ENCODE data around the gene TGFB1. TPM values are rescaled to one million over a fixed set of nuclear protein-coding genes. Genes with fewer than 3 reads are reported as not detected.
"Not testable (repeated sequence)": the region's sequence is repeated elsewhere in the genome, so short reads cannot be mapped to it uniquely, and the experiment has no call there.

Gene TGFB1
- total RNA-seq, 1 experiment from 2014 or later = 59.9 TPM

DNA sequence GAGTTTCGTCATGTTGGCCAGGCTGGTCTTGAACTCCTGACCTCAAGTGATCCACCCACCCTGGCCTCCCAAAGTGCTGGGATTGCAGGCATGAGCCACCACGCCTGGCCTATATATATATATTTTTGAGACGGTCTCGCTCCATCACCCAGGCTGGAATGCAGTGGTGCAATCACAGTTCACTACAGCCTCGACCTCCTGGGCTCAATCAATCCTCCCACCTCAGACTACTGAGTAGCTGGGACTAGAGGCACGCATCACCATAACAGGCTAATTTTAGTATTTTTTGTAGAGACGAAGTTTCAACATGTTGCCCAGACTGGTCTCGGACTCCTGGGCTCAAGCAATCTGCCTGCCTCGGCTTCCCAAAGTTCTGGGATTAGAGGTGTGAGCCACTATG, 6.8 kb downstream of the TGFB1 start:
- not testable (repeated sequence) for DNase-seq (ENCODE audit: low read depth)

DNA sequence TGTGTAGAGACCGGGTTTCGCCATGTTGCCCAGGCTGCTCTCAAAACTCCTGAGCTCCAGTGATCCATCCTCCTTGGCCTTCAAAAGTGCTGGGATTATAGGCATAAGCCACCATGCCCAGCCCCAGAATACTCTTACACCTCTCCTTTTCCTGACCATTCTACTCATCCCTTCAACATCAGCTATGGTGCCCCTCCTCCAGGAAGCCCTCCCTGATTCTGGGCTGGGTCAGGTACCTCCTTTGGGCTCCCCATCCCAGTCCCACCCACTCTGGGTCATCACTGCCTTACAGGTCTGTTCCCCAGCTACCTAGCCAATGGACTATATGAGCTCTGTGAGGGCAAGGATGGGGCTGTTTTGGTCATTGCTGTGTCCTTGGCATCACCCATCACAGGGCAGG, 9.6 kb downstream of the TGFB1 start:
- DNase-seq (ENCODE audit: low read depth) = no peak

DNA sequence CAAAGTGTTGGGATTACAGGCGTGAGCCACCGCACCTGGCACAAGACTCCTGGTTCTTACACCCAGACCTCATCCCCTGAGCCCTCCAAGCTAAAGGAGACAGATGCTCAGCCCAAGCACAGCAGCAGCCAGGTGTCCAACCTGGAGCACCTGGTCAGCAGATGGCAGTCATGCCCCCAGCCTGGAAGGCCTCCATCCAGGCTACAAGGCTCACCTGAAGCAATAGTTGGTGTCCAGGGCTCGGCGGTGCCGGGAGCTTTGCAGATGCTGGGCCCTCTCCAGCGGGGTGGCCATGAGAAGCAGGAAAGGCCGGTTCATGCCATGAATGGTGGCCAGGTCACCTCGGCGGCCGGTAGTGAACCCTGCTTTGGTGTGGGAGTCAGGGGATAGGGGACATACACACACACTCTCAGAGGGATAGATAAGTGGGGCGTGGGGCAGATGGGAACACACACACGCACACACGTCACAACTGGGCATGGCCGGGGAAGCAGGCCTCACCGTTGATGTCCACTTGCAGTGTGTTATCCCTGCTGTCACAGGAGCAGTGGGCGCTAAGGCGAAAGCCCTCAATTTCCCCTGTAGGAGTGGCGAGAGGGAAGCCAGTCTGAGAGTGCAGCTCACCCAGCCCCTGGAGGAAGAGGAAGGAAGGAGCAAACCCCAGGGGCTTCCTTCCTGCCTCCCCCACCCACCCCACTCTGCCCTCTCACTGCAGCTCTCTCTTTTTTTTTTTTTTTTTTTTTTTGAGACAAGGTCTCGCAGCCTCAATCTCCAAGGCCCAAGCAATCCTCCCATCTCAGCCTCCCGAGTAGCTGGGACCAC, 11.8 kb downstream of the TGFB1 start:
- no peak for DNase-seq (ENCODE audit: low read depth)

DNA sequence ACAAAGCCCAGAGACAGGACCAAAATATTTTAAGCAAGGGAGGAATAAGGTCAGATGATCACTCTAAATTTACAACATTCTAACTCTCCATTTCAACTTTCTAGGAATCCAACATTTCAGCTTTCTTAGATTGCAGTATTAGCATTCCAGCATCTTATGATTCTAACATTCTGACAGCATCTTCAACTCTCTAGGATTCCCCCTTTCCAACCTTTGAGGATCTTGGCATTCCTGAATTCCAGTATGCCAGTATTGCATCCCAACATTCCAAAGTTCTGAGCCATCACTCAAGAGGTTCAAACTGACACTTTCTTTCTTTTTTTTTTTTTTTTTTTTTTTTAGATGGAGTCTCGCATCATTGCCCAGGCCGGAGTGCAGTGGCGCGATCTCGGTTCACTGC, 13.8 kb downstream of the TGFB1 start:
- peak; percentile 70 for DNase-seq (ENCODE audit: low read depth)

DNA sequence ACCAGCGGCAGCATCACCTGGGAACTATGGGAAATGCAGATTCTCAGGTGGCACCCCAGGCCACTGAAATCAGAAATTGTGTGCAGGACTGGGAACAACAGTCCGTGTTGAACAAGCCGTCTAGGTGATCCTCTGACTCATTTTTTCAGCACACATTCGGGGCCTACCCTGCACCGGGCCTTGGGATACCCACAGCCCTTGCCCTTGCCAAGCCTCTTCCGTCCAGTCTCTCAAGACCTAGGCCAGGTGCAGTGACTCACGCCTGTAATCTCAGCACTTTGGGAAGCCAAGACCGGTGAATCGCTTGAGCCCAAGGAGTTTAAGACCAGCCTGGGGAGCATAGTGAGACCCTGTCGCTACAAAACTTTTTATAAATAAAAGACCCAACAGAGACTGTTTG, 18.3 kb downstream of the TGFB1 start:
- no peak for DNase-seq (ENCODE audit: low read depth)

DNA sequence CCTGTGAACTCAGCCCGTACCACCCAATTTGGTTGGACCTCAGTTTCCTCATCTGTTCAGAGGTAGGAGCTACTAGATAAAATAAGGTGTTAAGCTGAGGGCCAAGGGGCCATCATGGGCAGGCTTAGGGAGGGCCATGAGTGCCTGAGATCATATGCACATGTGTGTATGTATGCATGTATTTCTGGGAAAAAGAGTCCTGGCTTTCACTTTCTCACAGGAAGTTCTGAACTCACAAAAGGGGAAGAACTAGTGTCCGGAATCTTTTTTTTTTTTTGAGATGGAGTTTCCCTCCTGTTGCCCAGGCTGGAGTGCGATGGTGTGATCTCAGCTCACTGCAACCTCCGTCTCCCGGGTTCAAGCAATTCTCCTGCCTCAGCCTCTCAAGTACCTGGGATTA, 18.9 kb downstream of the TGFB1 start:
- no peak for DNase-seq (ENCODE audit: low read depth)

DNA sequence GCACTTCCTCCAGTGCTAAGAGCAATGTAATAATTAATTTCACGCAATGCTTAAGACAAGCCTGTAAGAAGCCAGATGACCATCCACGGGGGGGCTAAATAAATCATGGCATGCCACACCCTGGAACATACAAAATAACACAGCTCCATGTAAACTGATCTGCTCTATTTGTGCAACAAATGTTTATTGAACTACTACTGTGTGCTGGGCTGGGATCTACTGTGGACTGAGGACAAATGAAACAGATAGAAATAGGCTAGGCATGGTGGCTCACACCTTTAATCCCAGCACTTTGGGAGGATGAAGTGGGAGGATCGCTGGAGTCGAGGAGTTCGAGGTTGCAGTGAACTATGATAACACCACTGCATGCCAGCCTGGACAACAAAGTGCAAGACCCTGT, 21.3 kb downstream of the TGFB1 start:
- no peak for DNase-seq (ENCODE audit: low read depth)

DNA sequence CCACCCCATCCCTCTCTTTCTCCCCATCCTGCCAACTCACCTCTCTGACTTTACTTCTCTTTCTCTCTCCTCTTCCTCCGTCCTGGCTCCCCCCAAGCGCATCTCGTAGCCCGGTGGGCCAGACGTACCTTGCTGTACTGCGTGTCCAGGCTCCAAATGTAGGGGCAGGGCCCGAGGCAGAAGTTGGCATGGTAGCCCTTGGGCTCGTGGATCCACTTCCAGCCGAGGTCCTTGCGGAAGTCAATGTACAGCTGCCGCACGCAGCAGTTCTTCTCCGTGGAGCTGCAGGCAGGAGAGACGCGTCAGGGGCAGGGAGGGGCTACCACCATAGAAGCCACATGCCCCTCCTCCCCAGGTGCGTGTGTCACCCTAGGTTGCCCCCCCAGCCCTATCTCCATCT, 21.7 kb downstream of the TGFB1 start:
- DNase-seq (ENCODE audit: low read depth) = no peak

DNA sequence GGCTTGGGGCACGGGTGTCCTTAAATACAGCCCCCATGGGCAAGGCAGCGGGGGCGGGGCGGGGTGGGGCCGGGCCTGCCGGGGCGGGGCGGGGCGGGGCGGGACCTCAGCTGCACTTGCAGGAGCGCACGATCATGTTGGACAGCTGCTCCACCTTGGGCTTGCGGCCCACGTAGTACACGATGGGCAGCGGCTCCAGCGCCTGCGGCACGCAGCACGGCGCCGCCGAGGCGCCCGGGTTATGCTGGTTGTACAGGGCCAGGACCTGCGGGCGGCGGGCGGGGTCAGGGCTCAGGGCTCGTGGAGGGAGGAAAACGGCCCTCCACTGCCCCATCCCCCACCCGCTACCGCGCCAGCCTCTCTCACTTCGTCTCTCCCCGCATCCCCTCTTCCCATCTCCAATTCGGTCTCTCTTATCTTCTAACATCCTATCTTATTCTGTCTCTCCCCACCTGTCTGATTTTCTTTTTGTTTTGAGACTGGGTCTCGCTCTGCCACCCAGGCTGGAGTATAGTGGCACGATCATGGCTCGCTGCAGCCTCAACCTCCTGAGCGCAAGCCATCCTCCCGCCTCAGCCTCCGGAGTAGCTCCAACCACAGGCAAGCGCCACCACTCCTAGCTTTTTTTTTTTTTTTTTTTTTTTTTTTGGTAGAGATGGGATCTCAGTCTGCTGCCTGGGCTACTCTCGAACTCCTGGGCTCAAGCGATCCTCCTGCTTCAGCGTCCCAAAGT, 22.6 kb downstream of the TGFB1 start:
- no peak for DNase-seq (ENCODE audit: low read depth)

DNA sequence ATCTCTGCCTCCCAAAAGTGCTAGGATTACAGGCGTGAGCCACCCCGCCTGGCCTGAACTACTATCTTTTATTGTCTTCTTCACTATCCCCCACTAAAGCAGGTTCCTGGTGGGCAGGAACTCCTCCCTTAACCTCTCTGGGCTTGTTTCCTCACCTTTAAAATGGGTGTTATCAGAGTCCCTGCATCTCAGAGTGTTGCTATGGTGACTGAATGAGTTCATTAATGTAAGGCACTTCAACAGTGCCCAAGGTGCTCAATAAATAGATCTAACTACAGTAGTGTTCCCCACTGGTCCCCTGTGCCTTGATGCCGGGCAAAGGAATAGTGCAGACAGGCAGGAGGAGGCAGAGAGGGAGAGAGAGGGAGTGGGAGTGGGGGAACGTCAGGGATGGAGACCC, 23.2 kb downstream of the TGFB1 start:
- no peak for DNase-seq (ENCODE audit: low read depth)

DNA sequence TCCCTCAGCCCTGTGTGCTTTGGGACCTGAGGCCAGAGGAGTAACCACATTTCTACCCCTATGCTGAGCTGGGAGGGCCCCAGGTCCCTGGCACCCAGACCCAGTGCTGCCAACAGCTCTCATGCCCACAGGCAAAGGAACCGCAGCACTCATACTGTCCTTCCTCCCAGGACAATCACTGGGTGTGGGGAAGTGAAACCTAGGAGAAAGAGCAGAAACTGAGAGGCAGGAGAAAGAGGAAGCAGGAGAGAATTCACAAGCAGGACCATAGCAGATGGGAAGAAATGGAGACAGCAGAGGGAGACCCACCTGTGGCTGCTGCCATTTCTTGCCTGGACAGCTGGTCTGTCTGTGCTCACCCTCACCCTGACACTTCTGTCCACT, 24.9 kb downstream of the TGFB1 start:
- no peak for DNase-seq (ENCODE audit: low read depth)

DNA sequence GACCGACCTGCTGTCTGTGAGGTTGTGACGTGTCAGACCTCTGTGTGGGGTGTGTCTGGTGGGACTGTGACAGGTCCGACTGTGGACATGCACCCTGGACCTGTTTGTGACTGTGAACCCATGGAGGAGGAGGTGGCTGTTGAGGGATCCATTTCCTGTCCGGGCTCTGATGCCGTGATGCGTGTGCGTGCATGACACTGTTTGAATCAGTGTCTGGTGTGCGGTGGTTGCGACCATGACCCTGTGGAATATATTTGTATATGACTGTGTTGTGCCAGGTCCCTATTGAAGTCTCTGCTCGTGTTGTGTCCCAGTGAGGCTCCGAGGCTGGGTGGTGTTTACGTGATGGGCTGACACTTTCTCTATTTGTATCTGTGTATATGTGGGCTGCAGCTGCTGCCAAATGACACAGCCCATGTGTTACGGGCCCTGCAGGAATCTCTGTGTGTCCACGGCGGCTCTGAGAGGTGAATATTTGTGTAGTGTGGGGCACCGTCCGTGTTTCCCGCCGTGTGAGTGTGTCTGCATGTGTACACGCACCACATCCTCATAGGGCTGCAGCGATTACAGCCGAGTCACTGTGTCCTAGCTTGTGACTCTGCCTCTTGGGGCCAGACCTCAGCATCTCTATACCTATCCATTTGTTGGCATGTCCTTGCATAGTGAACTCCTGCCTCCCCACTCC, 25.4 kb downstream of the TGFB1 start:
- DNase-seq (ENCODE audit: low read depth) = no peak

DNA sequence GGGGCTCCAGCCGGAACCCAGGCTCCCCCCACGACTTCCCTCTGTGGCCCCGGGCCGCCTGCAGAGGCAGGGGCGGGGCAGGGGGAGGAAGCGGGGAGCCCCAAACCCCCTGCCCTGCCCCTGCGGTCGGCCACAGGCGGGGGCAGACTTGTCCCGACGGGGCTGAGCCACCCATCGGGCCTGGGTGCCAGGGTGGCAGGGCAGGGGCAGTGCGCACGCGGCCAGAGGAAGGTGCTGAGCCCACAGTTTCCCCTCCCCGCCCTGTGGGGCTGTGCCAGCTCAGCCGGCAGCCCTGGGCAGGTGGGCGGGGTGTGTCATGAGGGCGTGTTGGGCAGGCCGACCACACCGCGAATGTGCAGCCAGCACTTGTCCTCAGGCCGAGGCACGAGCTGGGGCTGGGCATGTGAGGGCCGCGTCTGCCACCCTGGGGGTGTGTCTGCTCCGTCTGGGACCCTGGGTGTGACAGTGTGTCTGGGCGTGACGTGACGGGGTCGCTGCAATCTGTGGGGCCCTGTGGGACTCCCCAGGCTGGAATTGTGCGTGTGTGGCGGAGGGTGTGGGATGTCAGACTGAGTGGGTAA, 26.1 kb downstream of the TGFB1 start:
- peak; percentile 81 for DNase-seq (ENCODE audit: low read depth)

DNA sequence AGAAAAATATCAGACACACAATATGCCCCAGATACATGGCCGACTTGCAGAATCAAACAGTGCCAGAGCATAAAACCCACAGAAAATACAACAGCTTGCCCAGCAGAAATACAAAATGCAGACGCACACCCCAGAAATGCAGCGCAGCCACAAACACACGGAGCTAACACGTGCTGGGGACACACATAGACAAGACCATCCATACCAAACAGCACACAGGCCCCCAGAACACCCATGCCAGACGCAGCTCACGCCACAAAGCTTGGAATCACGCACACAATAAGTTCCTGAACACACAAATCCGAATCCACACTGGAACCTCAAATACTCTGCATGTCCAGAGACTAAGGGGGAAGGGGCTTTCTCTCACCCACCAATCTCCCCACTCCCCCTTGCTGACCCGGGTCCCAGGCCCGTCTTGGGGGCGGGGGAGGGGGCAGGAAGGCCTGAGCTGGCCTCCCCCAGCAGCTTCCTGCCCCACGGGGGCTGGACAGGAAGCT, 26.6 kb downstream of the TGFB1 start:
- DNase-seq (ENCODE audit: low read depth) = peak; percentile 31

DNA sequence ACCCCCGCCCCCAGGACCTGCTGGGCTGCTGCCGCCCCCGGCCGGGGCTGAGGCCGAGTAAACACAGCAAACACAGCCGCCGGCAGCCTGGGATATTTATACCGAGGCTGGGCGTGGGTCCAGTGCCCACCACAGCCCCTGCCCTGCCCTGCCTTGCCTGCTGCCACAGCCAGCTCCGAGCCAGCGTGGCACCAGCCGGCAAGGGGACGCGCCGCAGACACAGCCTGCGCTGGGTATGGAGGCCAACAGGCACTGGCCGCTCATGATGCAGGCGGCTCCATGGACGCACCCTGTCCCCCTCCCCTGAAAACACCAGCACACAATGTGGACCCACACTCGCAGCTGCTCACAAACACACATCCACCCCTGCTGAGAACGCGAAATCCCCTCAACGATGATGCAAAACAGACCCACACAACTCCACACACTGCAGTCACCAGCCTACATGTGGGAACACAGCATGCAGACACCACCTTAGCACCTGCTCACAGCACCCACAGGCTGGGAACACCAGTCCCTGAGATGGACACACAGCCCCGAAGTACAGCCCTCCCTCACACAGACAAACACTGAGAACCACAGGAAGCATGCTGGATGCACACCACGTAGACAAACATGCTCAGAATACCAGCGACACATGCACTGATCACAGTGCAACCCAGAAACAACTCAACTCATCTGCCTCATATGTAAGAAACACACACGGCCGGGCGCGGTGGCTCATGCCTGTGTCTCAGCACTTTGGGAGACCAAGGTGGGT, 27.6 kb downstream of the TGFB1 start:
- peak; percentile 40 for DNase-seq (ENCODE audit: low read depth)

DNA sequence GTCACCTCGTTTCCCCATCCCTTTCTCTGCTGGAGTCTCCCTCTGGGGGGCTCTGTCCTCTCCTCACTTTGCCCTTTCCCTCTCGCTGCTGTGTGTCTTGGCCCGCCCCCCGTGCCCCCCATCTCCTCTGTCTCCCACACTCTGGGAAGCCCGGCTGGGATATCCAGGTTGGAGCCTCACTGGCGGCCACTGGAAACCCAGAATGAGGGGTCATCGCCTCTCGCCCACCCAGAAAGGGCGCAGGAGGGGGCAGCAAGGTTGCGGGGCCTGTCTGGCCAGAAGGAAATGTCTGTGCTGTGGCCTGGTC, 28.1 kb downstream of the TGFB1 start:
- DNase-seq (ENCODE audit: low read depth) = no peak

DNA sequence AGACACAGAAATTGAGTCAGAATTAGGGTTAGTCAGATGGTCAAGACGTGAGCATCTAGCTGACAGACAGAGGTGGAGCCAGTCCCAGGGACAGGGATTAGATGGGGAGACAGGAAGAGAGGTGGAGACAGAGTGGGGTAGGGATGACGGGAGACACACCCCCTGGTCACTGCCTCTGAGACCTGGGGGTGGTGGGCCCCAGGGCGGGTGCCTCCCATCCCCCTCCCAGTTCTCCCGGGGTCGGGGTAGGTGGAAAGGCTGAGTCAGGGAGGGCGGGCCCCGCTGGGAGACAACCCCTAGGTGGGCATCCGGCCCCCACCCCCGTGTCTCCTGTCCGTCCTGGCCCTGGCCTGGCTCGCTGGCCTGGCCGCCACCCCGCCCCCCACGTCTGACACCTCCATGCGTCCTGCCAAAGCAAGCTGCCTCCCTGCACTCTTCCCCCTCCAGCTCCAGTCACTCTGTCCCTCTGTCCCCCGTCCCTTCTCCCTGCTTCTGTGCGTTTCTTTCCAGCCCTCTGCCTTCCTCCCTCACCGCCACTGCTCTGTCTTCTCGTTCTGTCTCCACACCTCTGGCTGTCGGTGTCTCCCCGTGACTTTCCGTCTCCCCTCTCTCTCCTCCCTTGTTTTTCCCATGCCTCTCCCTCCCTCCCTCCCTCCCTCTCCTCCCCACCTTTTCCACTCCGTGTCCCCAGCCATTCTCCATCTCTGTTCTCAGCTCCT, 28.6 kb downstream of the TGFB1 start:
- peak; percentile 92 for DNase-seq (ENCODE audit: low read depth)

DNA sequence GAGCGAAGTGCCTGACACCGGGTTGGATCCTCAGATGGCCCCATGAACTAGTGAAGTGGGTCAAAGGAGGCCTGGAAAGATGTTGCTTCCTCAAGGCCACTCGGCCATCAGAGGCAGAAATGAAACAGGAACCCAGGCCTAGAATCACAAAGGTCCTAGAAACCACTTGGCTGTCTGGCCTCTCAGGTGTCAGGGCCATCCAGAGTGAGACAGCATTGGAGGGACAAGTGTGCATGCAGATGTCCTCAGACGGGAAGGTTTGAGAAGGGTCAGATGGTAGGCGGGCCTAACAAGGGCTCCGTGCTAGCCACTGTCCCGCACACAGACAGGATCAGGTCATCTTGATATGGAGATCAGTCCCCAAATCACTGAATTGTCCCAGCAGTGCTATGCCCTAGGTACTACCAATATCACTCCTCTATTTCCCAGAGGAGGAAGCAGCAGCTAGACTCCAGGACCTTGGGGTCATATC, 29.5 kb downstream of the TGFB1 start:
- DNase-seq (ENCODE audit: low read depth) = no peak

DNA sequence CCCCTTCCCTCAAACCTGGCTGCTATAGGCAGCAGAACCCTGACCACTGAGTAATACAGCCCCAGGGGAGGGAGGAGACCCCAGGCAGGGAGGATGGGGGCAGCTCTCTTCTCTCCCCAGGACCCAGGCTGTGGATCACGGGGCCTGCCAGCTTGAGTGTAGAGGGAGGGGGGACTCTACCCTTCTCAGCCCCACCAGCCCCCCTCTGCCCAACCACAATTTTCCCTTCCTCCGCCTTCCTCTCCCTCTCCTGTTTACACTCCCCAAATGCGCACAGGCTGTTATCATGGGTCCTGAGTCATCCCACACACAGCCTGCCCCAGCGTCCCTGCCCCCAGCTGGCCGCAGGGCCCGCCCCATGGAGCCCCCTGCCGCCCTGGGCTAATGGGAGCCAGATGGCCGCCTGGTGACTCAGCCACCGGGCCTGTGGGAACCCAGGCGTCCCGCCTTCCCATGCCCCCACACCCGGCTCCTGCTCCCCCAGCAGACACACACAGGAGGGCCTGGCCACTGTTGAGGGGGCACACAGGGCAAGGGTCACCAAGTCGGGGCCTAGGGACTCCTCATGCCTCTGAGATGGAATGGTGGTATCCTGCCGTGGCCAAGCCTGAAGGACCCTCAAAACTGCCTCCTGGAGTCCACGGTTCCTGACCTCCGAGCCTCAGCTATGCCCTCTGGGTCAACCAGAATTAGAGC, 30.1 kb downstream of the TGFB1 start:
- peak; percentile 94 for DNase-seq (ENCODE audit: low read depth)

DNA sequence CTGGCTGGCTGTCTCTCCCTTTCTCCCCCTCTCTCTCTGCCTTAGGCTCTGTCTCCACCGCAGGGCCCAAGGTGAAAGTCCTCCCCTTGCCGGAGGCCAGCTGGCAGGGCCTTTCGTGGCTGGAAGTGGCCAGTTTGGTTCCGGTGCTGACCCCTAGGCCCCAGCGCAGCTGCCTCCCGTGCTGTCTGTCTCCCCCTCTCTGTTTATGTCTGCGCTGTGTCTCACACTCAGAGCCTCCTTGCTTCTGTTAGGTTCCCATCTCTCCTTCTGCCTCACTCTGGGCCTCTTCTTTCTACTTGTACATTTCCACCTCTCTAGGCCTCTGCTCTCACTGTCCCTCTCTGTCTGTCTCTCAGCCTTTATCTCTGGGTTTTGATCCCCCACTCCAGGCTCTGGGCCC, 30.7 kb downstream of the TGFB1 start:
- no peak for DNase-seq (ENCODE audit: low read depth)
